HL-60/S4 treated with phorbol 12-myristate 13-acetate at 8.2 ng/mL for 4 days and 3 days (cell line): ENCODE data around the gene ALS2CL.

ENCODE experiments used
- in situ Hi-C: fragments of 300-500 bp; cut with MboI; formaldehyde crosslinking; loops from 2 replicates; pipeline ENCODE4 v1.15.0; 2022; ENCODE audit warnings: low sequenced_read_pairs

The ALS2CL gene

DNA sequence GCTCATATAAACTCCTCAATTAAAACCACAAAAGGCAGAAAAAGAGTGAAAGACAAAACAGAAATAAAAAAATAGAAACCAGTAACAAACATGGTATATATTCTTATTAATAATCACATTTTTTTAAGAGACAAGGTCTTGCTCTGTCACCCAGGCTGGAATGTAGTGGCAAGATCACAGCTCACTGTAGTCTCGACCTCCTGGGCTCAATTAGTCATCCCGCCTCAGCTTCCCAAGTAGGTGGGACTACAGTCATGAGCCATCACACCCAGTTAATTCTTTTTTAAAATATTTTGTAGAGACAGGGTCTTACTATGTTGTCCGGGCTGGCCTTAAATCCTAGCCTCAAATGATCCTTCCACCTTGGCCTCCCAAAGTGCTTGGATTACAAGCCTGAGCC, 44.0 kb downstream of the ALS2CL start:
- in situ Hi-C loops, result no loop called here

DNA sequence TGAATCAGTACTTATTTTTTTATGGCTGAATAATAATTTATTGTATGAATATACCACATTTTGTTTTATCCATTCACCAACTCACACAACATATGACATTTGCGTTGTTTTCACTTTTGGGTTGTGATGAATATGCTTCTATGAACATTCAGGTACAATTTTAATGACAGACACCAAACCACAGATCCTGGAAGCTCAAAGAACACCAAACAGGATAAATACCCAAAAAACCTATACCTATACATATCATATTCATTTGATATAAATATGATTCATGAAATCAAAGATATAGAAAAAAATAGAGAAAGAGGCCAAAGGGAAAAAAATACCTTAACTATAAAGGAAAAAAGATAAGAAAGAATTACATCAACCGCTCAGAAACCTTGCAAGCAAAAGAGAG, 45.4 kb downstream of the ALS2CL start:
- in situ Hi-C loops, result no loop called here

DNA sequence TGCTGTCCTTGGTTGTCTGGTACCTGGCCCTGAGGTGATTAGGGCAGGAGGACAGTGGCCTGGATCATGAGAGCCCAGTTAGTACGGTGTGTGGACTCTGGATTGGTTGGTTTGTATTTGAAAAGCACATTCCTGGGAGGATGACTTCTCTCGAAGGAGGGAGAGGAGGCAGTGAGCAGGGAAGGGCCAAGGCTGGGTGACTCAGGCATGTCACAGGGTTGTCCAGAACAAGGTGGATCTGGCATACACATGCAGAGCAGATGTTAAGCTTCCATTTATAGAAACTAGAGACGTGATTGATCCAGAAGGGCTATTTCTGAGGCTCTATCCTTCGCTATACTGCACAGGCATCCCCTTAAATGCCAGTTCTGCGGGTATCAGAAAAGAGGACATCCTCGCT, 46.8 kb downstream of the ALS2CL start:
- in situ Hi-C loops, result no loop called here

GRCh38 chr3:46643701-46644100, 49.8 kb downstream of the ALS2CL start:
- in situ Hi-C loops, result no loop called here

DNA sequence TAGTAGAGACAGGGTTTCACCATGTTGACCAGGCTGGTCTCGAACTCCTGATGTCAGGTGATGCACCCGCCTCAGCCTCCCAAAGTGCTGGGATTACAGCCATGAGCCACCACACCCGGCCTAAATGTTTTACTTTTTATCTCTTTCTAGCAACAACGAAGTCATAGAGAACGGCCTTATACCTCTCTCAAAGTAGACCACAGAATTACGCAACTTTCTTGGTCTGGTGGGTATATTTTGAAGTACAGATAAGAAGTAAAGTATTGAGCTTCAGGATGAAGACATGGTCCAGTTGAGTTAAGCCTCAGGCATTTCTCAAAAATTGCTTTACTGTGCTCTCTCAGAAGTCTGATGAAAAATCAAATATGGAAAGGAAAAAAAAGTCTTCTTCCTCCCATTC, 50.5 kb downstream of the ALS2CL start:
- in situ Hi-C loops, result no loop called here

GRCh38 chr3:46640927-46641326, 52.6 kb downstream of the ALS2CL start:
- in situ Hi-C loops, result no loop called here

DNA sequence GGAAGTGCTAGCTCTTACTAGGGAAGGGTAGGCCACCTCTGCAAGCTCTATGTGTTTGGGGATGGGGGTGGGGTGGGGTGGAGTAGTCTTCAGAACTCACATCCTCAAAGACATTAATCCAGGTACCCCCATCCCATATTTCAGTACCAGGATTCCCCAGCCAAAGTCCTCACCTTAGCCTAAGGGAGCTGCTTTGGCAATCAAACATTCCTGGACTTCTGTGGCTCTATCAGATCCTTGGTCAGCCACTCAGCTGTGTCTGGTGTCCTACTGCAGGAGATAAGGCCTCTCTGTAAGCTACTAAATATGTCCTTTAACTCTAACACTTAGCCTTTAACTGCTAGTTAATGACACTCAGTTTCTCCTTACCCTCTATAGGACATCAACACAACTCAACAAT, 54.3 kb downstream of the ALS2CL start:
- in situ Hi-C loops, result no loop called here

DNA sequence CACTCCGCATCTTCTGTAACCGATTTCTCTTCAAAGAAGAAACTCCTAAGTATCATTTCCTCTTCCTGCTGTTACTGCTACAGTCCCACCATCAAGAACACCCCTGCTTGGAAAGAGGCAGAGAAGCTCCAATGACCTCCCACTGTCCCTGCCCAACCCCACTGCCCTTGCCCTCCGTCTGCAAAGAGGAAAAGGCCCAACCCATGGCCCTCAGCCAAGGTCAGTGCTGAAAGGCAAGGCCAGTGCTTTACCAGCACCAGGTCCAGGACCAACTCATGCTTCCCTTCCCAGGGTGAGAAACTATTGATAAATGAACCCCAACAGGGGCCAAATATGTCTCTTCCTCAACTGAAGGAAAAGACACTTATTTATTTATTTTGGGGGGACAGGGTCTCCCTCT, 58.6 kb downstream of the ALS2CL start:
- in situ Hi-C loops, result no loop called here

GRCh38 chr3:46632792-46633191, 60.7 kb downstream of the ALS2CL start:
- in situ Hi-C loops, result no loop called here

DNA sequence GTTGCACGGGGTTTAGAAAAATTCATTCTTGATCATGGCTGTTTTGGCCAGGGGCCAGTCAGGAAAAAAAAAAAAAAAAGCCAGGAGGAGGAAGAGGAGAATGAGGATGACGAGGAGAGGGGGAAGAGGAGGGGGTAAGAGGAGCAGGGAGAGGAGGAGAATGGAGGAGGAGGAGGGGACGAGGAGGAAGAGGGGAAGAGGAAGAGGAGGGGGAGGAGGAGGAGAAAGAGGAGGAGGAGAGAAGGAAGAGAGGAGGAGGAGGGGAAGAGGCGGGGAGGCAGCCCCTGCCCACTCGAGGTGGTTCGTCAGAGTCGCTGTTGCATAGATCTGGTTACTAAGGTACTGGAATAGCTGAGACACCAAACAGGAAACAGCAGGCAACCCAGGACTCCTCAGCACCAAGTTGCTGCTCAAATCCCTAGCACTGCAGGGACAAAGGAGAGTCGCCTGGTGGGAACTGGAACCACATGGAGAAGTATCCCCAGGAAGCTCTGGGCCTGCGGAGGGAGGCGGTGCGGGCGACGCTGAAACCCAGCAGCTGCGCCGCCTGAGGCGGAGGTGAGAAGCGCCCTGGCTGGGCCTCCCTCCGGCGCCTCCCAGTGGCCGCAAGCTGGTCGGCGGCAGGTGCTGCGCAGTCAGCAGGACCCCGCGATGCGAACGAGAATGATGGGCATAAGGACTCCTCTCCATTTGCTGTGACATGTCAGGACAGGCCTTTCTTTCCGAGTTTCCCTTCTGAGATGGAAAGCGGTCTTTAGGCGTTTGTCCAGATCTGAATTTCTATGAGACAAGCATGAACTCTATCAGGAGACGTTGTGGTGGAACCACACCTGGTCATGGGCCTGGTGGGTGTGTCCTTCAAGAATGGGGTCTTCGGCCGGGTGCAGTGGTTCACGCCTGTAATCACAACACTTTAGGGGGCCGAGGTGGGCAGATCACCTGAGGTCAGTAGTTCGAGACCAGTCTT, 63.6 kb downstream of the ALS2CL start:
- in situ Hi-C loops, result no loop called here

DNA sequence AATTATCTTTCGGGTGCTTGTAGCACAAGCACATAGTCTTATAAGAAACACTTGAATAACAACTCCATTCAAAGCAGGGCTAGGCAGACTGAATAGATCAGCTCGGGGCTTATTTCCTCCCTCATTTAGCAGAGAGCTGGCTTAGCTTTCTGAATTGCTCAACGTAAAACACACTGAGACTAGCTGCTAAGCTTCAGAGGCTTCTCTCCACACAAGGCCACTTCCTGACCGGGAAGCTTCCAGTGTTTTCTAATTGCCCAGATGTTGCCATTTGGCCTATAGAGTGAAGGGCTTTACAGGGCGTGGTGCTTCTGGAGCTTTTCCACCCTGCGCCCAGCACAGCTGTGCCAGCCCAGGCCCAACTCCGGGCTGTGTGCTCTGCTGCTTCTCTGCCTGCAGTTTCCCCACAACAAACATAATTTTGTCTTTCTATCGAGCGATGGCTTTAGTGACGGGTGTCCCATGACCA, 64.5 kb downstream of the ALS2CL start:
- in situ Hi-C loops, result no loop called here

DNA sequence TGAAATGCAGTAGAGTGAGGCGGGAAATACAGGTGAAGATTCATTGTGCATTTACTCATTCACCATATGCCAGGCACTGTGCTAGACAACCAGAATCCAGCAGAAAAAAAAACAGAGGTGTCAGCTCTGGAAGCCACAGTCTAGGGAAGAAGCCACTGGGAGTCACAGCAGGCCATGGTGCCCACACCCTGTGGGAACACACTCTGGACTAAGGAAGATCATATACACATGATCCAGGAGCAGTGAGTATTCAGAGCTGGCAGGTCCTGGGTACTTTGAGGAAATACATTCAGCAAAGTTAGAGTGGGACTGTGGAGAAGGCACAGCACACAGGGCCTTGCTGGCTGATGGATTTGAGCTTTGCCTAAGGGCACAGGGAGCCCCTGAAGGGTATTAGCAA, 66.4 kb downstream of the ALS2CL start:
- in situ Hi-C loops, result no loop called here

DNA sequence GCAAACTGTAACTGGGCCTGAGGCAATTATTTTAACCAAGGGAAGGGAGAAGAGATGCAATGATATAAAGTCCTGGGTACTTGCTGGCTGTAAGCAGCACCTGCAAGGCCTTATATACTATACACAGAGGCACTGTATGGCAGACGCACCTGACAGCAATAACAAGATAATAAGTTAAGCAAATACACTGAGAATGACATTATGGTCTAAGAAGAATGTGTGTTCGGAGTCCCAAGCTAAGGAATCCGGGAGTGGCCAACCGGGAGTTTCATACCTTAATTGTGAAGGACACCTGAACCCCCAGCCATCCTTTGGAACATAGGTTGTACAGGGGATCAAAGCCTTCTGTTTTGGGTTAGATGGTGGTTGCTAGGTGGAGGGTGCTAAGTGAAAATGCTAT, 67.4 kb downstream of the ALS2CL start:
- in situ Hi-C loops, result no loop called here

DNA sequence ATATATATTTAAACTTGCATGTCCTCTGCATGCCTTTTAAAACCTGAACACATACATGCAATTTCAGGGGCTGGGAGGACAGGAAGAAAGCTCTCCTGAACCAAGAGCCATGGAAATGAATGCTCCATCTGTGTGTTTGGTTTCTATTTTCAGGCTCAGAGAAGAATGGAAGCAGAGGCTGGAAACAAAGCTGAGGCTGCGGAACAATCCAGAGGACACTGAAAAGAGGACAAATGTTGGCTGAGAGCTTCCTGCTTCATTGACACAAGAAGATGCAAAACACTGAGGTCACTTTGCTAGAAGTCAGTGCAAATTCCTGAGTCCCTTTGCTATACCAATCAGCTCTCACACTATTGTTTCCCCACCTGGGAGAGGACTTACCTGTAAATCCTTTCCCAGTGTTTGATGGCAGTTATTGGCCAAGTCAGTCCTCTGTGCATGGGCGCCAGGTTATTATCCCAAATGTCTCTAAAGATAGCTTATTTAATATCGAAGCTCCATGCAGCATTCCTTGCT, 68.4 kb downstream of the ALS2CL start:
- in situ Hi-C loops, result no loop called here

GRCh38 chr3:46624533-46624932, 68.9 kb downstream of the ALS2CL start:
- in situ Hi-C loops, result no loop called here

GRCh38 chr3:46619845-46620778, 73.4 kb downstream of the ALS2CL start:
- in situ Hi-C loops, result no loop called here
